CD4-positive, alpha-beta T cell treated with Interleukin-6 at 100 ng/mL for 8 hours (primary cell): ENCODE measurements around the gene SESN1.
"Not testable (repeated sequence)": the region's sequence is repeated elsewhere in the genome, so short reads cannot be mapped to it uniquely, and the experiment has no call there.

Experiments
- DNase-seq: peaks from one replicate; pipeline ENCODE4 v3.0.0-alpha.2; 2020; ENCODE audit warnings: mixed read lengths, low spot score

The SESN1 gene

DNA sequence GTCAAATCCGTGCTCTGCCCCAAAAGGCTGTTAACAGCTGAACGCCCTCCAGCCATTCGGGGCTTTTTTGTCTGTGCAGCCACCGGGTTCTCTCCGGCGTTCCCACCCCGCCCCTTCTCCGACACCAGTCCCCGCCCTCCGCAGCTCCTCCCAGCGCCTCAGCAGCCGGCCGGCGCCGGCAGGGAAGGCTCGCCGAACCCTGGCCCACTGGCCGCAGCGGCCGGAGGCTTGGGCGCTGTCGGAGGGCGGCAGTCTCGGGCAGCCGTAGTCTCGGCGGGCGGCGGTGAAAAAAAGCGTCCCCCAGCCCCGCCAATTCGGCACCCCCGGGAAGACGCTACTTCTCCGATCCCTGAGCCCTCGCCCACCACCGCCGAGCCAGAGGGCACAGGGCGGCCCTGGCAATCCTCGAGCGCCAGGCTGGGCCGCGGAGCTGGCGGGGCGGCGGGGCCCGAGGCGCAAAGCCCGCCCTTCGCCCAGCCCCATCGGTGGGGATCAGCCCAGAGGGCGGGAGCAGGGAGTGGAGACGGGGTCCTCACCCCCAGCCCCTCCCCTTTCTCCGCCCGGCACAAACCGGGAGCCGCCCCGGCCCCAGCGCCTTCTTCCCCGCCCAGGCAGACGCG, at the start of gene SESN1:
SESN1 (minus strand) TSS at position 431 of the 620 bp plus-strand sequence. CDS start 773 bp downstream, outside the sequence.
- peak; percentile 80 for DNase-seq

DNA sequence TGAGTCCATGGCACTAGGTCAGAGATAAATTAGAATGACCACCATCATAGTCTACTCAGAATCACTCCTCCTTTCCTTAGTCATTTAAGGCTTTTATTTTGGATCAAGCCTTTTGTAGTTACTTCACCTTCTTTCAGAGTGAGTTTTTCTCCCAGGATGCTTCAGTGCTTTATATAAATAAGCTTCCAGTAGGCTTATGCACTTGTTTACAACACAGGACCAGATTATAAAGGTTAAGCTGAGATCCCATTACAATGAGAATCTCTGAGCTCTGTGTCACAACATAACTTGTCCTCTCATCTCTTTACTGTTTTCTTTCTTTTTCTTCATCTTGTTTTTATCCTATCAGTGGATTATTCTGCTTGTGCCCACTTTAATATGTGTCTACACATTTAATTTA, 48.5 kb upstream of the SESN1 start:
- no peak for DNase-seq

DNA sequence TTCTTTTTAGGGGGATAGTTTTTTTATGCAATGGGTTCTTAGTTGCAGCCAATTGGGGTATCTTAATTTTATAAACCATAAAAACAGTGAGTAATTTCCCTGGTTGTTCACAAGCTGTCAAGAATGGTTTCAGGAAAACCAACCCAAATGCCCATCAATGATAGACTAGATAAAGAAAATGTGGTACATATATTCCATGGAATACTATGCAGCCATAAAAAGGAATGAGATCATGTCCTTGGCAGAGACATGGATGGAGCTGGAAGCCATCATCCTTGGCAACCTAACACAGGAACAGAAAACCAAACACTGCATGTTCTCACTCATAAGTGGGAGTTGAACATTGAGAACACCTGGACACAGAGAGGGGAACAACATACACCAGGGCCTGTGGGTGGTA, 47.4 kb upstream of the SESN1 start:
- DNase-seq, result not testable (repeated sequence)

DNA sequence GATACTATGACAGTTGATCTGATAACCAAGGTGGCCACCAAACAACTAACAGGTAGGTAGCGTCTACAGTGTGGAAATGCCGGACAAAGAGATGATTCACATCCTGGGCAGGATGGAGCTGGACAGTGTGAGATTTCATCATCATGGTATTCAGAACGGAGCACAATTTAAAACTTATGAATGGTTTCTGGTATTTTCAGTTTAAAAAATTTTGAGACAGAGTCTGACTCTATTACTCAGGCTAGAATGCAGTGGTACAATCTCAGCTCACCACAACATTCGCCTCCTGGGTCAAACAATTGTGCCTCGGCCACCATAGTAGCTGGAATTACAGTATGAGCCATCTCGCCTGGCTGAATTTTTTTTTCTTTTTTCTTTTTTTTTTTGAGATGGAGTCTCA, 44.5 kb upstream of the SESN1 start:
- no peak for DNase-seq

DNA sequence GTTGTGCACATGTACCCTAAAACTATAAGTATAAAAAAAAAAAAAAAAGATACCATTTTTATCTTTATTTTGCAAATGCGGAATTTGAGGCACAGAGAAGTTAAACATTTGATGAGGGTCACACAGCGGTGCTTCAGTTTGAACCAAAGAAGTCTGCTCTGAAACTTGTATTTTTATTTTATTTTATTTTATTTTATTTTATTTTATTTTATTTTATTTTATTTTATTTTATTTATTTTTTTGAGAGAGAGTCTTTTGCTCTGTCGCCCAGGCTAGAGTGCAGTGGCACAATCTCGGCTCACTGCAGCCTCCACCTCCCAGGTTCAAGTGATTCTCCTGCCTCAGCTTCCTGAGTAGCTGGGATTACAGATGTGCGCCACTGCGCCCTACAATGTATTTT, 41.9 kb upstream of the SESN1 start:
- not testable (repeated sequence) for DNase-seq

DNA sequence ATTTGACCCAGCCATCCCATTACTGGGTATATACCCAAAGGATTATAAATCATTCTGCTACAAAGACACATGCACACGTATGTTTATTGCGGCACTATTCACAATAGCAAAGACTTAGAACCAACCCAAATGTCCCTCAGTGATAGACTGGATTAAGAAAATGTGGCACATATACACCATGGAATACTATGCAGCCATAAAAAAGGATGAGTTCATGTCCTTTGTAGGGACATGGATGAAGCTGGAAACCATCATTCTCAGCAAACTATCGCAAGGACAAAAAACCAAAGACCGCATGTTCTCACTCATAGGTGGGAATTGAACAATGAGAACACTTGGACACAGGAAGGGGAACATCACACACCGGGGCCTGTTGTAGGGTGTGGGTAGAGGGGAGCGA, 41.4 kb upstream of the SESN1 start:
- DNase-seq, result not testable (repeated sequence)

DNA sequence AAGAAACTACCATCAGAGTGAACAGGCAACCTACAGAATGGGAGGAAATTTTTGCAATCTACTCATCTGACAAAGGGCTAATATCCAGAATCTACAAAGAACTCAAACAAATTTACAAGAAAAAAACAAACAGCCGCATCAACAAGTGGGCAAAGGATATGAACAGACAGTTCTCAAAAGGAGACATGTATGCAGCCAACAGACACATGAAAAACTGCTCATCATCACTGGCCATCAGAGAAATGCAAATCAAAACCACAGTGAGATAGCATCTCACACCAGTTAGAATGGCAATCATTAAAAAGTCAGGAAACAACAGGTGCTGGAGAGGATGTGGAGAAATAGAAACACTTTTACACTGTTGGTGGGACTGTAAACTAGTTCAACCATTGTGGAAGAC, 41.0 kb upstream of the SESN1 start:
- DNase-seq, result not testable (repeated sequence)

DNA sequence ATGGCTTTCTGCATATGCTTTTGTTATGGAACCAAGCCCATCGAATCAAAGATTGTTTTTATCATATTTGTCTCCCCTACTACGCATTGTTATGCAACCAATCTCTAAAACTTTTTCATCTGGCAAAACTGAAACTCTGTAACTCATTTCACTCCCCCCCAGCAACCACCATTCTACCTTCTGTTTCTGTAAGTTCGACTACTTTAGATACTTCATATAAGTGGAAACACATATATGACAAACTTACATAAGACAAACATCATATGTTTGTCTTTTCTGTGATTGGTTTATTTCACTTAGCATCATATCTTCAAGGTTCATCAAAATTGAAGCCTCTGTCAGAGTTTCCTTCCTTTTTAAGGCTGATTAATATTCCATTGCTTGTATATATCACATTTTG, 35.4 kb upstream of the SESN1 start:
- DNase-seq, result no peak

DNA sequence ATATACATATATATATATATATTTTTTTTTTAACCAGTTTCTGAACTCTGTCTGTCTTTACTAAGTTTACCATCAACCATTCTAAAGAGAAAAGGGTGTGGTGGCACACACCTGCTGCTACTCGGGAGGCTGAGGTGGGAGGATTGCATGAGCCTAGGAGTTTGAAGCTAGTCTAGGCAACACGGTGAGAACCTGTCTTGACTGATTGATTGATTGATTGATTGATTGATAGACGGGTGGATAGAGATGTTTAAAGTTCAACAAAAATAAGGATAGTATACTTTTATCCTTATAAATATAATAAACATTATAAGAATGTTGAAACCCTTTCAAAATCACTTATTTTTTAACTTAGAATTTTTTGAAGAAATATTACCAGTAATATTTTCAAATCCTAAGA, 30.9 kb upstream of the SESN1 start:
- DNase-seq, result no peak

DNA sequence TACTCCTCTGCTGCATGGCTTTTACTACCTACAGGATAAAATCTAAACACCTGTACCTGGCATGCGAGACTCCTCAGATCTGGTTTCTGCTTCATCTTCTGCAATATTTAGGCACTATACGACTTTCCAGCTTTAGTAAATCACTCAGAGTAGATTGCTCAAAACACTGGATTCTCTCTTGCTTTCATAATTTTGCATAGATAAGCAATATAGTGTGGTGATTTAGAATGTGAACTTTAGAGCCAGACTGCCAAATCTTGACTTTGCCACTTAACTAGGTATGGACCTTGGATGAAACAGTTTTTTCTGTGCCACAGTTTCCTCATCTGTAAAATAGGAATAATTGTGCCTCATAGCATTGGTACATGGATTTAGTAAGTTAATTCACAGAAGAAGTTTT, 29.6 kb upstream of the SESN1 start:
- DNase-seq, result no peak

DNA sequence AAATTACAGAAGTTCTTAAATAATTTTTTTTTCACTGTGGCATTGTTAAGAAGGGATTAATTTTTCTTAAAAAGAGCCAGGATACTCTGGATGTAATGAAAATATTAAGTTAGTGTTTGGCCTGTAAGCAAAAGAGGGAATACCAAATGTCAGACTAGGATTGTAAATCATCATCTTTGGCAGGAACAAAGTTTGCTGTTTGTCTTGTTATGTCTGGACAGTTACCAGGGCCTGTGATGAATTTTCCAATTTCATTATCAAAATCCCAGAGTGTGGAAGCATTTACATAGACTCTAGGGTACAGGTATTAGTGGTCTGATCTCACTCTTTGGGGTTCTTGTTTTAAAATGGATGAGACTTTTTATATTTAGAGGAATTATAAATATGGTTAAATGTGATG, 26.8 kb upstream of the SESN1 start:
- DNase-seq, result no peak

DNA sequence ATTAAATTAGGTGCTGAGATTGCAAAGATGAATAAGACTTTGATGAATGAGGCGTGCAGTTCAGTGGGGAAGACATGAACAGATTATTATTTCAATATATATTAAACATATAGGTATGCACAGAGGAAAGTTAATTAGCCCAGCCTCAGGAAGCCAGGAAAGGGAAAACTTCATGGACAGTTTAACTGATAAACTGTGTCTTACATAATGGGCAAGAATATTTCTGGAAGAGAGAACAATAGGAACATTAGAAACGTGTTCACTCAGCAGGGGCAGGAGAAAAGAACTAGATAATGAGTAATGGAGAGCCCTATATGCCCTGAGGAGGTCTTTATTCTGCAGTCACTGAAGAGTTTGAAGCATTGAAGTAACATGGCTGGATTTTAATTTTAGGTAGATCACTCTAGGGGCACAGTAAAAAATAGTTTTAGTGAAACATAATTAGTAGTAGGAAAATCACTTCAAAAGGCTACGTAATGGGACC, 24.3 kb upstream of the SESN1 start:
- no peak for DNase-seq

DNA sequence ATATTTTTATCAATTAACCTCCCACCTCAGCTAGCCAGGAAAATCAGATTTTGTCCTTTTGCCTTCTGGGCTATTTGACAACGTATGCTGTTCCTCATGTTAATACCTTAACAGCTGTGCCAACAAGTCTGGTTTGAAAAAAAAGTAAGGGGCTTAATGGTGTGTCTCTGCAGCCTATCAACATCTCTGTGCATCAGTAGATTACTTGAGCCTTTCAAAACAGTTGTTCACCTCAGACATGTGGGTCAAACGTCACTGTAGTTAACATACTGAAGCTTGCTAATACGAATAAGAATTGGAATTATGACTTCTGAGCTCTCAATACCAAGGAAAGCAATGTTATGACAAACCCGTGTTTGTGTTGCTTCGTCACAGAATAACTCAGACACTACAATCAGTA, 23.7 kb upstream of the SESN1 start:
- no peak for DNase-seq

DNA sequence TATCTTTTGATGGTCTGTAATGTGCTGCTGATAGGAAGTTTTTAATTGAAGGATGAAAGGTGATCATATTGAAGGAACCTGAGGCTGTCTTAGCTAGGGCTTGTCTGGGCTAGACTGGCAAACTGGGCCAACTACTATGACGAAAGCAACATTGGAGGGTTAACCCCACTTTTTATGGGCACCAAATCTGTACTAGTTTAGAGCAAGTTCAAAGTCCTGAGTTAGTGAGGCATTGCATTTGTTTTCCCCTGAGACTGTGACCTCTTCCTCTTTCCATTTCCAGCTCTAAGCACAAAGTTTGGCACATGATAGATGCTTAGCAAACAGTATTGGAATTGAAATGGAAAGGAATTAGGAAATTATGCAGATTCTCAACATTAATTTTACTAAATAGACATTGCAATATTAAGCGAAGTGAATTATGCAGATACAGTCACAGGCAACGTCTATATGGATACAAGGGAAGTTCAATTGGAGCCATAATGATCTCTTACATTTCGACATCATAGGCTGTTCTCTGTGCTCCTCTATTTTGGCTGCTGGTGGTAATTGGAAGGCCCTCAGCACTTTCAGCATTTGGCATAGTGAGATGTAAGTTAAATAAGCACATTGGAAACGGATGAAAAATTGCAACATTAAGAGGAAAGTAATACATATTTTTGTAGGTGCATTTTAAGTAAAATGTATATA, 22.8 kb upstream of the SESN1 start:
- no peak for DNase-seq

DNA sequence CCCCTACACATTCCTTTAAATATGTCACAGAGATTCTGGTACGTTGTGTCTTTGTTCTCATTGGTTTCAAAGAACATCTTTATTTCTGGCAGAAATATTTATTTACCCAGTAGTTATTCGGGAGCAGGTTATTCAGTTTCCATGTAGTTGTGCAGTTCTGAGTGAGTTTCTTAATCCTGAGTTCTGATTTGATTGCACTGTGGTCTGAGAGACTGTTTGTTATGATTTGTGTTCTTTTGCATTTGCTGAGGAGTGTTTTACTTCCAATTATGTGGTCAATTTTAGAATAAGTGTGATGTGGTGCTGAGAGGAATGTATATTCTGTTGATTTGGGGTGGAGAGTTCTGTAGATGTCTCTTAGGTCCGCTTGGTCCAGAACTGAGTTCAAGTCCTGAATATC, 18.0 kb upstream of the SESN1 start:
- not testable (repeated sequence) for DNase-seq

DNA sequence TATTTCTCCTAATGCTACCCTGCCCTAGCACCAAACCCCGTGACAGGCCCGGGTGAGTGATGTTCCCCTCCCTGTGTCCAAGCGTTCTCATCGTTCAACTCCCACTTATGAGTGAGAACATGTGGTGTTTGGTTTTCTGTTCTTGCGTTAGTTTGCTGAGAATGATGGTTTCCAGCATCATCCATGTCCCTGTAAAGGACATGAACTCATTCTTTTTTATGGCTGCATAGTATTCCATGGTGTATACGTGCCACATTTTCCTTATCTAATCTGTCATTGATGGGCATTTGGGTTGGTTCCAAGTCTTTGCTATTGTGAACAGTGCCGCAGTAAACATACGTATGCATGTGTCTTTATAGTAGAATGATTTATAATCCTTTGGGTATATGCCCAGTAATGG, 15.0 kb upstream of the SESN1 start:
- not testable (repeated sequence) for DNase-seq

DNA sequence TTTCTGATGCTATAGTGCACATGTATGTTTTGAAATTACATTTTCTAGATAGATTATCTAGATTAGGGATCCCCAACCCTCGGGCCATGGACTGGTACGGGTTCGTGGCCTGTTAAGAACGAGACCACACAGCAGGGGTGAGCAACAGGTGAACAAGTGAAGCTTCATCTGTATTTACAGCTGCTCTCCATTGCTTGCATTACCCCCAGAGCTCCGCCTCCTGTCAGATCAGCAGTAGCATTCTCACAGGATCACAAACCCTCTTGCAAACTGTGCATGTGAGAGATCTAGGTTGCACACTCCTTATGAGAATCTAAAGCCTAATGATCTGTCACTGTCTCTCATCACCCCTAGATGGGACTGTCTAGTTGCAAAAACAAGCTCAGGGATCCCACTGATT, 11.0 kb upstream of the SESN1 start:
- no peak for DNase-seq

DNA sequence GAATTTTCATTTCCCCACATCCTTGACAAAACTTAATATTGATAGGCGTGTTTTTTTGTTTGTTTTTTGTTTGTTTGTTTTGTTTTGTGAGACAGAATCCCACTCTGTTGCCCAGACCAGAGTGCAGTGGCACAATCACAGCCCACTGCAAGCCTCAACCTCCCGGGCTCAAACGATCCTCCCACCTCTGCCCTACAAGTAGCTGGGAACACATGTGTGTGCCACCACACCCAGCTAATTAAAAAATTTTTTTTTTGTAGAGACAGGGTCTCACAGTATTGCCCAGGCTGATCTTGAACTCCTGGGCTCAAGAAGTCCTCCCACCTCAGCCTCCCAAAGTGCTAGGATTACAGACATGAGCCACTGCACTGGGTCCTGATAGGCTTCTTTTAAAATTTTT, 9.9 kb upstream of the SESN1 start:
- no peak for DNase-seq

DNA sequence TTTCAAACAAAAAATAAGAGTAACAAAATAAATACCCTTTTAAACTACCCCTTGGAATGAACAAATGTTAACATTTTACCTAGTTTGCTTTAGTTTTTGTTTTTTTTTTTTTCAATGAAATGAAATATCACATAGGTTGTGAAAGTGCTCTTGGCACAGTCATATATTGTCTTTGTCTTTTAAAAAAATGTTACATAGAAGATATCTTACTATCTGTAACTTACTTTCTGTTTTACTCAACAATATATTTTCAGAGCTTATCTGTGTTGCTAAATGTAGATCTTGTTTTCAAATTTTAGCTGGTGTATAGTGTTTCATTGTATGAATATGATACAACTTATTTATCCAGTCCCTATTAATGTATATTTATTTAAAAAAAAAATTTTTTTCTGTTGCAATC, 9.3 kb upstream of the SESN1 start:
- DNase-seq, result no peak

DNA sequence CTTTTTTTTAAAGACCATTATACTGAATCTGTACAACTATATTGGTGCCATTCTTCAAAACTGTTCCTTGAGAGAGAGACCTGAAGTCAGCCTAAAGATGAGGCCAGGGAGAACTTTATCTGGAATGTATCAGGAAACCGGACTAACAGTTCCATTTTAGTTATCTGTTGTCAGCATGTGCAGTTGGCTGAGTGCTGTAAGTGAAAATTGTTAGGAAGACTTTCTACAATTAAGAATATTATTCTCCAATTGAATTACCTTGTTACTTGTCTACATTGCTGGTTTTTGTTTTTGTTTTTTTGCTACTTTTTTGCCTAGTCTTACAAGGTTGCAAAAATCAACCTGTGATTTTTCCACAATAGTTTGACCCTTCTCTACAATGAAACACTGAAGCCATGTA, 8.1 kb upstream of the SESN1 start:
- no peak for DNase-seq

DNA sequence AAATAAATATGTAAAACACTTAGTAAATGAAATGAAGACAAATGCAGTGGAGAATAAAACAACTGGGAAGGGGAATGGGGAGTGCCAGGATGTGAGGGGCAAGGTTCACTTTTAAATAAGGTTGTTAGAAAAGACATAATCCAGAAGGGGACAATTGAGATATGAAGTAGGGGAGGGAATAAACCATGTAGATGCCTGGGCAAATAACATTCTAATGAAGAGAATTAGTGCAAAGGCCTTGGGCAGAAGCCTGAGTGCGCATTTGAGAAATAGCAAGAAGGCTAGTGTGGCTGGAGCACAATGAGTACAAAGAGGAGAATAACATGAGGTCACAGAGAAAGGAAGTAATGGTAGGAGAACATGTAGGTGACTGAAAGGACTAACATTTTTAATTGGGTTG, 3.0 kb upstream of the SESN1 start:
- DNase-seq, result no peak

DNA sequence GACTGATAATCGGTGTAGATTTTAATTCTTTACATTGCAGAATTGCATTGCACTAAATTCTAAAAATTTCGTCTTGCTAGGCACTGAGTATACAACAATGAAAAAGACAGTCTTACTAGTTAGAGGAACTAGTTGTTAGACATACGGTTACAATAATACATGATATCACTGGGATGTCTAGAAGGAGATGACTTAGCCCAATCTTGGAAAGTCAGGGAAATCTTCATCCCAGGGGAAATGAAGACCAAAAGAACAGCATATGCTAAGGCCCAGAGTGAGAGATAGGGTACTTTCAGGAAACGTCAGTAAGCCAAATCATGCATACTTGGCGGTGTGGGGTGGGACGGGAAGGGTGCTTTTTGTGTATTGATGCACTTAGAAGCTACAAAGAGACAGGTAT, 1.6 kb upstream of the SESN1 start:
- DNase-seq, result no peak

DNA sequence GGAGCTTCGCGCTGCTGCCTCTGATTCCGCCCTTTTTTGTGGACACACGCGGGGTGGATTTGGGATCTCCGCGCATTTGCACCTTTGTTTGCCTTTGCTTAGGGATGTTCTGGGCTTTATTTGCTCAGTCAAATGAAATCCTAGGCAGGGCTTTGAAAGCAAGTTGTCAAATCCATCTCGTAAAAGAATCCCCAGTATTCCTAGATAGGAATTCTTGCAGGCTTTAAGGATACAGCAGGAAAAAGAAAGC, 1.1 kb upstream of the SESN1 start:
- no peak for DNase-seq
